AG09309 (cell line): Measurements from ENCODE around the gene TRIM62.

Experiments used
- DNase-seq: peaks from one replicate; pipeline ENCODE4 v3.0.0-alpha.2; 2010; ENCODE audit warnings: low read depth
- H3K4me3 ChIP-seq: 2 replicates; pipeline ENCODE4 v1.5.1; 2011; ENCODE audit warnings: mild to moderate bottlenecking, low read depth, low read length, moderate library complexity; ENCODE audit not compliant: control insufficient read depth
- CTCF ChIP-seq: IDR thresholded peaks from 2 replicates; pipeline ENCODE4 v1.5.1; 2011; ENCODE audit warnings: mild to moderate bottlenecking, low read depth, low read length, inconsistent platforms; ENCODE audit not compliant: insufficient read depth, control insufficient read depth; ENCODE audit errors: missing control alignments

Gene TRIM62

DNA sequence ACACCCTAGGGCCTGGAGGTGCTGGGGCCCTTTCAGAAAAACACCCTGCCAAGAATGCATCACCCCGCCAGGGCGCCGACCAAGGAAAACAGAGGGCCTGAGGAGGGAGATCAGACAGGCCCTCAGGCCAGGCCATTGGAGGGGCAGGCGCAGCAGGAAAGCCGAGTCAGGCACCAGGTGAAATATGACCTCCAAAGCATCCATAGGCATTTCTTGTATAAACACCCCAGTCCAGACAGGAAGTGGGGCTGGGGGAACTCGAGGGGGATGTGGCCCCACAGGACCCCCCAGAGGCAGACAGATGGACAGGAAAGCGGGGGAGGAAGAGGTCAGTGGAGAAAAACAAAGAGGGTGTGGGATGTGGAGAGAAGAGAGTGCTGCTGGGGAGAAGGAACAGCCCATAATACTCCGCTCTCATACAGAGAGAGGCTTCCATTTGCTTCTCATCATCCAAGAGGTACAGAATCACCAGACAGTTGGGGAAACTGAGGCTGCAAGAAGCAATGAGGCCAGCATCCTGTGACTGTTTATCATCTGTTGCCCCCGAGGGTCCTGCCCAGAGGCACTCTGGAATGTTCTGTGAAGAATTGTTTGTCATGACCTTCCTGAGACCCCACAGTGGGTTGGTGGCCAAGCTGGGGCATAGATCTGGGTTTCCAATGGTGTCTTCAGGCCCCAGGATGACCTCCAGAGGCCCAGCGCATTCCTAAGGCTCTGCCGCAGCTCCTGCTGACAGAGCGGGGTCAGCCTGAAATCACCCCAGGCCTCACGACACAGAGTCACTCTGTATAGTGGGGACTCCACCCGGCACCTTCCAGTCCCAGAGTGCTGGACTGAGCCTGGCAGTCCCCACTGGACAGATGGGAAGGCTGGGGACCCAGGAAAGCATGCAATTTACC is 18.0 kb downstream of the TRIM62 start:
- H3K4me3 ChIP-seq: no peak overlapping the region

DNA sequence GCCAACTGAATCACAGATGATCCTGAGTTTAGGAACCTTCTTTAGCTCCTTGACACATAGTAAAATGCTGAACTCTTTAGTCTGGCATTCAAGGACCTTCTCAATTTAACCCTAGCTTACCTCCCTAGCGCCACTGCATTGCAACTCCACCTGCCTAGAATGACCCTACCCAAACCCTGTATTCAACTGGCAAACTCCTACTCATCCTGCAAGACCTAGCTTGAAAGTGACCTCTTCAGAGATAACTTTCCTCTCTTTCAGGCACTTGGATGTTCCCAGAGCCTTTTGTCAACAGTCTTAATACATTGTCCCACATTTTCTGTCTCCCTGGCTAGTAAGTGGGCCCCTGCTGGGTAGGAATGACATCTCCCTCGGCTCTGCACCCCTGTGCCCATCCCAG is 19.7 kb downstream of the TRIM62 start:
- no peak for DNase-seq
- TF ChIP-seq CTCF: no peak
- no peak overlapping the region for H3K4me3 ChIP-seq

More for the DNA sequence above, 18.0 kb downstream of the TRIM62 start:
- no peak for TF ChIP-seq CTCF
- no peak for DNase-seq

GRCh38 chr1:33161061-33161681 is 20.7 kb downstream of the TRIM62 start:
- no peak for TF ChIP-seq CTCF
- H3K4me3 ChIP-seq: no peak overlapping the region
- no peak for DNase-seq

DNA sequence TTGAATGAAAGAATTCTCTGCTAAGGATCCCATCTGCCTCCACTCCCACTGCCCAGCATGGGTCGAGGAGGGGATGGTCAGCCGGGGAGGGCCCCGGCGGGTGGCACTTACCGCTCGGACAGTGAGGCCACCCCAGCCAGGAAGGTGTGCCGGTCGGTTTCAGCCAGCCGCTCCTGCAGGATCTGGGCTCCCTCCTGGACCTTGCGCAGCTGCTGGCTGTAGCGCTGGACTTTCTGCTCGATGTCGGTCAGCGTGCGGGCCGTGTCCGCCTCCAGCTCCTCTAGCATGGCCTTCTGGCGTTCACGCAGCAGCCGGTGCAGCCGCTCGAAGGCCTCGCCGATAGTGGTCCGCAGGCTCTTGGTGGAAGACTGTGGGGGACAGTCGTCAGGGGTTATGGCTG is 22.3 kb downstream of the TRIM62 start:
- DNase-seq: no peak
- TF ChIP-seq CTCF: no peak
- no peak overlapping the region for H3K4me3 ChIP-seq

GRCh38 chr1:33158366-33158765 is 23.5 kb downstream of the TRIM62 start:
- DNase-seq: no peak
- no peak overlapping the region for H3K4me3 ChIP-seq
- no peak for TF ChIP-seq CTCF

GRCh38 chr1:33157131-33157530 is 24.7 kb downstream of the TRIM62 start:
- DNase-seq: no peak
- no peak overlapping the region for H3K4me3 ChIP-seq
- TF ChIP-seq CTCF: no peak
